HG03558 (cell line): ENCODE data around the gene DHX35.
"Not testable (repeated sequence)": the region's sequence is repeated elsewhere in the genome, so short reads cannot be mapped to it uniquely, and the experiment has no call there.

Source experiments
- ATAC-seq: cut with Tn5 transposase; IDR thresholded peaks from one replicate; pipeline ENCODE4 v1.9.1; 2021; ENCODE audit warnings: moderate number of reproducible peaks; ENCODE audit not compliant: unreplicated experiment; ENCODE audit errors: extremely low read depth

The DHX35 gene

DNA sequence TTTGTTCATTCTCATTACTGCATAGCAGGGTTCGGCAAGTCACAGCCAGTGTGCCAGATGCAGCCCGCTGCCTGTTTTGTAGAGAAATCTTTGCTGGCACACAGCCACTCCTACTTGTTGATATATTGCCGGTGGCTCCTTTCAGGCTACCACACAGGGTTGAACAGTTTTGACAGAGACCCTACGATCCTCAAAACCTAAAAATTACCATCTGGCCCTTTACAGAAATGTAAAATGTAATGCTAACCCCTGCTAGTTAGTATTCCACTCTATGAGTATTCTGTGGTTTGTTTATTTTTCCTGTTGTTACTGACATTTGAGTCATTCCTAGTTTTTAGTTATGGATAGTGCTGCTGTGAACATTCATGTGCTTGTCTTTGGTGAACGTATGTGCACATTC lies 11.5 kb downstream of the DHX35 start:
- no peak for ATAC-seq

DNA sequence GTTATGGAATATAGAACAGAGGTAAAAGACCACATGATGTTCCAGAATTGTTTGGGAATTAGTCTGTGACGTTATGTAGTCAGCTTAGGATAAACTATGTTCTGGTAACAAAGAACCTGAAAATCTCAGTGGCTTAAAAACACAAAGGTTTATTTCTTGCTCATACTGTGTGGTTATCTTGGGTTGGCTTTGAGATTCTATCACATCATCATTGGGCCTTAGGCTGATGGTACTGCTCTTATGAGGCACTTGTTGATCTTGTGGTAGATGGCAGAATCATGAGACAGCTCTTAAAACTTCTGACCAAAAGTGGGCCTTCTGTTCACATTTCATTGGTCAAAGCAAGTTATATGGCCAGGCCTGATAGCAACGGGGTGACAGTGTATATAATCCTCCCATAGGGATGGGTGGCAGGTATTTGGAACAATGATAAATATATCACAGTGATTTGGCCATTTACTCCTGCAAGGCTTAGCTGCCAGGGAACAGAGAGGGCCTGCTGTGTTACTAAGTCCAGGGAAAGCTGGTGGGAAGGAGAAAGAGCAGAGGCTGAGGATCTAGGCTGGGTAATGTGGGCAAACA lies 13.5 kb downstream of the DHX35 start:
- ATAC-seq = no peak

DNA sequence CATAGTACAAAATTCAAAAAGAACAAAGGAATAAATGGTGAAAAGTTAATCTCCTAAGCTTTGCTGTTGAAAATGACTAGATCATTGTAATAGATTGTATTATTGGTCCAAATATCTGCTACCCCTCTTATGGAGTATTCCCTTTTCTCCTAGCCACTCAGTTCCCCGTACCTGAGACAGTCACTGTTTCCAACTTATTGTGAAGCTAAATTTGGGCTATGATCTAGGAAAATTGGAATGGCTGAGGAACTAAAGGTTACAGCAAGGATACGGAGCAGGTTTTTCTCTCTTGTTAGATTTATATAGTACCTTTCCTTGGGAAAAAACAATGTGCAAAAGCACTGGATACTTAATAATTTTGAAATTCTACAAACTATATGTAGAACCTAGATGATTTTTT lies 17.3 kb downstream of the DHX35 start:
- ATAC-seq = no peak

DNA sequence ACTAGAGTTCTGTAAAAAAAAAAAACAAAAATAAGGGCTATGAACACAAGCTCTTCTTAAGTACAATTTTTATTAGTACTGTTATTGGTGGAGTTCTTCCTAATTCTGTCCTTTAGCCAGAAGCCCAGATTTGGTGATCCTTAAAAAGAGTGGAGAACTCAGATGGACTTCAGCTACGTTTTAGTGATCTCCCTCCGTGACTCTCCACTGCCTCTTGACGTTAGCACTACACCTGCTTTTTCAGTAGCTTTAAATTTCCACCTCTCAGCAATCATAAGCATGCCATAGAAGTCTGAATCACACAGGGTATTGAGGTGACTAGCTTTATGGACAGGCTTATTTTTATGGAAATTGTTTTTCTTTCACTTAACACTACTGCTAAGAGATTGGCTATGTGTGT lies 17.7 kb downstream of the DHX35 start:
- no peak for ATAC-seq

DNA sequence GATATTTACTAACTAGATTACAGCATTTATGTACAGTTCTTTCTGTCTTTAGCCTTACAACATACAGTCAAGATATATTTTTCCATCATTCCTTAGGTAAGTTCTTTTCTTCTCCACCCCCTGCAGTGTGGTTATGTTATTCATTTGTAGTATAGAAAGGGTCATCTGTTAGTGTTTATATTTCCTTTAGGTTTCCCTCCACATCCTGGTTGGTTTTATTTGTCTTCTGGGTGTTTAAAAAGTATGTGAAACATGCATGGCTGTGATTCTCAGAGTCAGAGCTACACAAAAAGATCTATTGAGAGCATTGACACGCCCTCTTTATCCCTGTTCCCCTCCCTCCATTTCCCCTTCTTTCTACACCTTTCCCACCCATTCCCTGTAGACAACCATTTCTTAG lies 20.1 kb downstream of the DHX35 start:
- no peak for ATAC-seq

DNA sequence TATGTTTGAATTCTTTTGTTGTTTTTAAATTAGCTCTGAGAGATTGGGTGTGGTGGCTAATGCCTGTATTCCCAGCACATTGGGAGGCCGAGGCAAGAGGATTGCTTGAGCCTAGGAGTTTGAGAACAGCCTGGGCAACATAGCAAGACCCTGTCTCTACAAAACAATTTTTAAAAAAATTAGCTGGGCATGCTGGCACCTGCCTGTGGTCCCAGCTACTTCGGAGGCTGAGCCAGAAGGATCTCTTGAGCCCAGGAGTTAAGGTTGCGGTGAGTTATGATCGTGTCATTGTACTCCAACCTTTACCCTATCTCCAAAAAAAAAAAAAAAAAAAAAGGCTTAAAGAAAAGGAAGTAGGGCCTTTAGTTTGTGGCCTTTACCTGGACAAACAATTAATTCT lies 22.9 kb downstream of the DHX35 start:
- no peak for ATAC-seq

DNA sequence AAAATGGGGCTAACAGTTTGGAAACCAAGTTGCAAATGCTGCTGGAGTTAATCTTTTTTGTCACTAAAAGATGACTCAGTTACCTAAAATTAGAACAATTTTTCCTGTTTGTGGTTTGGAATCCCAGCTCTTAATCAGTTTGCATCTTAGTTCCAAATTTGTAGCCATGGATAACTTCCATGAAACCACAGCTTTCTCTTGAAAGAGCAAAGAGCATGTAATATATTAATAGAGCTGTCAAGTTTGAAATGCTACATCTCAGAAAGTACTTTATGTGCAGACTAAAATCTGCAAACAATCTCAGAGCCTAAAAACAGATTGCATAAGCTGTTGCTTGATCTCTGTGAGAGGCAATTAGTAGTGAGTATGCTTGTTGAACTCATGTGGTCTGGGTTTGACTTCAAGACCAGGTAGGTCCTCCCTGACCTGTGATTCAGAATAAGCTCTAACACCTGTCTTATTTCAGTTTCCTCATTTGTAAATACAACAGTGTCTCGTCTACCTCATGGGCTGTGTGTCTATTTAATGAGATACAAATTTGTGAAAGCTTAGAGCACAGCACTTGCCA lies 23.5 kb downstream of the DHX35 start:
- ATAC-seq = no peak

DNA sequence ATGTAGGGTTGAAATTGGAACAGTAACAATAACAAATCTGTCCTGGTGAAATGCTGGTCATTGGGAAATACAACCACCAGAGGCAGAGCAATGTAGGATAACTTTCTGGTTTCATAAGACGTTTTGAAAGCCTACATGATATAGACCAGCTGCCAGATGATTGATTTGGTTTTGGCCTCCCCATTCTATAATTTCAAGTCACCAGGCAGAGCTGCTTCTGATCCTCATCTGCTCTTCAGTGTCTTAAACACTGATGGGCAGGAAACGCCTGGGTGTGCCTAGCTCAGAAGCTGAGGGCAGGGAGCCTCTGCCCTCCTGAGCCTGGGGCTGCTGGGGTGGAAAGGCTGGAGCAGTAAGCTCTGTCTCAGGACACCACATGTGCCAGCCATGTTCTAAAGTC lies 24.5 kb downstream of the DHX35 start:
- ATAC-seq = no peak

DNA sequence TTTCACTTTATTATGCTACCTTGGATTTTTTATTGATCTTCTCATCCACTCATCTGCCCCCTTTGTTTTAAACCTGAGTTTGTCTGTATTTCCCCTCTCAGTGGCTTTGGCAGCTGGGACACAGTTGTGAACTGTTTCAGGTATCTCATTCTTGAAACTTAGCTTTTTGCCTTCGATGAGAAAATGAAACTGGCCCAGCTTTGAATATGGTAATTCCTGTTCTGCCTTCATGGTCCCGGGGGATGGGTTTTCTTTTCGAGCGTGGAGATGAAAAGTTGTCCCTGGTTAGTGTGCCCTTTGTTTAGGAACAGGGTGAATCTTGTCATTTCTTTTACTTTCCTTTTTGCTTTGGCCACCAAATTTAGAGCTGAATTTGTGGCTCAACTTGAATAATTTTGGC lies 25.6 kb downstream of the DHX35 start:
- peak; percentile 67 for ATAC-seq

DNA sequence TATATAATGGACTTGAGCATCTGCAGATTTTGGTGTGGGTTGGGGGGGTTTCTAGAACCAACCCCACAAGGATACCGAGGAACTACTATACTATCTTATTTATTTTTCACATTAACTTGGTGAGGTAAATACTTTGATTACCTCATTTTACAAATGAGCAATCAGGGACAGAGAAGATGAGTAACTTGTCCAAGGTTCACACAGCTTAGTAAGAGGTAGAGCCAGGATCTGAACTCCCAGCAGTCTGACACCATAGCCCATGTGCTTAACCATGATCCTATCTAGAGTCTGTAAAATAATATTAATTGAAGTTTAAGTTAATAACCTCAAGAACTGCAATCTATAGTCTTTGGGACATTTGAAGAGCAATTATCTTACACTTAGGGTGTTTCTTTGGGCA lies 28.6 kb downstream of the DHX35 start:
- ATAC-seq = no peak

DNA sequence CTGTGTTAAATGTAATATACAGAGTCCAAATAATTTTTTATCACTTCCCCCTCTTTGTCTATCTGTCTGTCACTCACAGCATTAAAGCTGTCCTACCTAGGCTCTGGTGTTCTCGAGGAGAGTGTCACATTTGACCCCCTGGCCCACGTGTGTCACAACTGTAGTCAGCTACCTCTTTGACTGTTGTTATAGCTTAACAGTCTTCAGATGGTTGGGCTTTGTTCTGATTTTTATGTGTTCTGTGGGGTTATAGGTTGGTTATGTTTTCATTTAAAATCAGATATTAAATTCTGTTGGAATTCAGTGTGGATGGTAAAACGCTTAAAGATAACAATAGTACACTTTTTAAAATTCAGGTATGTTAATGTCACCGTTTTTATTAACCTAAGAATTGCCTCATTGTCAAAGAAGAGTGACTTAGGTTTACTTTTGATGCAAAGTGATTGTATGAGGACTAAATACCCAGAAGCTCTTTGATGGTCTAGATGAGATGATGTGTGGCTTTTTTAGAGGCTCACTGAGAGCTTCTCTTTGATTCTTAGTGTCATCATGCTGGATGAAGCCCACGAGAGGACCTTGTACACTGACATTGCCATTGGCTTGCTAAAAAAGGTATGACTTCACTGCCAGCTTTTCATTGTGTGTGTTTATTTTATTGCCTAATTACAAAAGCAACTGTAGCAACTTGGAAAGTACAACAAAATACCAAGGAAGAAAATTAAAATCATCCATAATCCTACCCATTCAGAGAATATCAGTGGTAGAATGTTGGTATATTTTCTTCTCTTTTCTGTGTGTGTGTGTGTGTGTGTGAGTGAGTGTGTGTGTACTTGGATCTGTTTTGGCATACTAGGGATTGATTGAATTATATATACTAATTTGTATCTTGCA lies 29.9 kb downstream of the DHX35 start:
- ATAC-seq = no peak

DNA sequence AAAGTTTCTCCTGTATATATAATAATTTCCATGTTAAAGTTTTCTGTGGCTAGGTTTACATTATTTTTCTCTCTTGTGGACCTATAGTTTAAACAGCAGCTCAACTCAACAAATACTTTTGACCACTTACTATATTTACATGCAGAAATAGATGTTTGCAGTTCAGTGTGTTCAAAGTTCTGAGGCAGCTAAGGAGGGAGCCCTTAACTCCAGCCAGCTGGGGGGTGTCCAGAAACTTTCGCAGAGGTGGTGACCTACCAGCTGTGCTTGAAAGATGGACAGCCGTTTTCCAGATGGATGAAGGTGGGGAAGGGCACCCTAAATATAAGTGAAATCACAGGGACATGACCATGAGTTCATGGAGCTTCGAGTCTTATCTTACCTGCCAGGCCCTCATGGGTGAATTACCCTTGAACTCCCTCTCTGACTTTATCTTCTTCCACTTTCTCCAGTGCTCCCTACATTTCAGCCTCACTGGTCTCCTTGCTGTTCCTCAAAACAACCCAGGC lies 33.4 kb downstream of the DHX35 start:
- no peak for ATAC-seq

DNA sequence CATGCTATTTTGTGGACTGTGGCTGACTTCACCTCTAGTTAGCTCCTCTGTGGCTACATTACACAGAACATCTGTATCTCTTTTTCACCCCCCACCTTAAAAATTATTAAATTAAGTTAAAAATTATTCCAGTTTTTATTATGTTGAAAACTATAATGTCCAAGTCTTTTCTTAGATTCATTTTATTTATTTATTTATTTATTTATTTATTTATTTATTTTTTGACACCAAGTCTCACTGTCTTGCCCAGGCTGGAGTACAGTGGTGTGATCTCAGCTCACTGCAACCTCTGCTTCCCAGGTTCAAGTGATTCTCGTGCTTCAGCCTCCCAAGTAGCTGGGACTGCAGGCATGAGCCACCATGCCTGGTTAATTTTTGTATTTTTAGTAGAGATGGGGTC lies 34.7 kb downstream of the DHX35 start:
- not testable (repeated sequence) for ATAC-seq

DNA sequence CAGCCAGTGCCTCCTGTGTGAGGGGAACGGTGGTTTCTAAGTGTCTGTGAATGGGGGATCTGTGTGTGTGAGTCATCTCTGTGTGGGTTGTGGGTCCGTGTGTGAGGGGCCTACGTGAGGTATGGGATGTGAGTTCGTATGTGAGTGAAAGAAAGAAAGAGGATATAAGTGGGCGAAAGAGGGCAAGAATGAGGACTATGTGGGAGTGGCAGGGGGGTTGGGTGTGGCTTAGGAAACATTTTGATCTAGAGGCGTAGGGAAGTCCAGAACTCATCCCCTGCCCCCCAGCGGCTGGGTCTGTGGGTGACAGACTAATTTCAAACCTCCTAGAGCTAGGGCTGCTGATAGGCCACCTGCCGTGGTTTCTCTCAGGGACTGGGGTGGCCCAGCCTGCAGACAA lies 35.5 kb downstream of the DHX35 start:
- no peak for ATAC-seq

DNA sequence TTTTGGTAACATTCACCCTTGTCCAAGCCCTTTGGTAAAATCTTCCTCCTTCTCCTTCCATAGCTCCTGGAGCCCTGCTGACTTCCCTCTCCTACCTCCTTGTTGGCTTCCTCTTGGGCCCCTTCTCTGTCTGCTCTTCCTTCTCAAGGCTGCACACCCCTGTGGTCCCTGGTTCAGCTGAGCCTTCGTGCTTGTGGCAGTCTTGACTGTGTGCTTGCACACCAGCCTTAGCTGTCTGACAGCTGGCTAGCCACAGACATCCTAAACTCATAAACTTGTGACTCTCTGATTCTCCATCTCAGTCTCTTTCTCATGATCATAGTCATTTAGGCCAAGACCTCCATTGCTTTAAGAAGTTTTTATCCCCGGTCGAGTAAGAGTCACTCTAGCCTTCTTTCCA lies 37.1 kb downstream of the DHX35 start:
- ATAC-seq = no peak

DNA sequence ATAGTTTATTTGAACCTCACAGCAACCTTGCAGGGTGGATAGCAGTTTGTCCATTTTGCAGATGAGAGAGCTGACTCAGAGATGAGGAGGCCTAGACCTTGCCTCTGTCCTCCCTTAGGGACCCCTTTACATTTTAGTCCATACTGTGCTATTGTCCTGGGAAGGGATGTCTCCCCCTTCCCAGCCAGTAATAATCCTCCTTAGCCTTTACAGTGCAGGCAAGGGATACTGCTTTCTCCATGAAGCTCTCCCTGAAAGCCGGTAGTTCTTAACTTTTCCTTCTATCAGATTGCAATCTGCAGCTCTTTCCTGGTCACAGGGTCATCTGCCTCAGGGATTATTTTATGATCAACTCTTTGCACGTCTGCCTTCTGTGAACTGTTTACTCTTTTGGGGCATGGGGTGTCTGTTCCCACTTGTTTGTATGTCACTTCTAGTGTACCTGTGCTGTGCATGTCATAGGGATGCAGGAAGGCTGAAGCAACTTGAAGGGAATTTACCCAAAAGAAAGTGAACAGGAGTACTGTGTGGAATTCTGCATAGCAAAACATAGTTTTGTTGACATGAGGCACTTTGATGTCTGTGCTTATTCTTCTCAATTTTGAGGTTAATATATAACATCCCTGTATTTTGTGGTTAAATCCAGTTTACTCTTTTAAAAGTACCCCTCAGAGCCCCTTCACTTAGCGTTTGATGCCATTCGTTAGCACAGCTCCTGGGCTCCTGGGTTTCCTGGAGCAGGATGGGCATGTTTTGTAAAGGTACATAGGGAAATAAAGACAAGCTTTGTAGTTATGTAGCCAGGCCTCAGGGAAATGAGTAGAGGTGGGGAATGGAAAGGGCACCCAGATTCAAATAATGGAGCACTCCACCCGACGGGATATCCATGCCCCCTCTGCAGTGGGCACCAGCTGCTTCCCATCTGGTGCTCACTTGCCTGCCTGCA lies 38.1 kb downstream of the DHX35 start:
- ATAC-seq = no peak

DNA sequence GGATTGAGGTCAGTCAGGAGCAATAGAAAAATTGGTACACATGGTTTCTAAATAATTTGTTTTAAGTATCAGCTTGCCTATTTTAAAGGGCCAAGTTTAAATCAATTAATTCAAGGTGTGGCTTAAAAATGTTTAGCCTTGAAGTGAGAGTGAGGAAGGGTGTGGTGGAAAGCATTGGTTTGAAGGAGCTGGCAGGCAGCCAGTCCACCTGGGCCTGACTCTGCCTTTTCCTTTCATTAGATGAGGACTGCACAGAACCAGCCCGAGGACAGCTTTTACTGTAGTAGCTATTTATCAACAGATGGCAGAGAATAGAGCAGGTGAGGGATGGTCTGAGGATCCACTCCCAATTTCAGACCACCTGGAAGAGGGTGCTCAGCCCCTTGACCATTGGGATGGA lies 42.4 kb downstream of the DHX35 start:
- ATAC-seq = no peak

DNA sequence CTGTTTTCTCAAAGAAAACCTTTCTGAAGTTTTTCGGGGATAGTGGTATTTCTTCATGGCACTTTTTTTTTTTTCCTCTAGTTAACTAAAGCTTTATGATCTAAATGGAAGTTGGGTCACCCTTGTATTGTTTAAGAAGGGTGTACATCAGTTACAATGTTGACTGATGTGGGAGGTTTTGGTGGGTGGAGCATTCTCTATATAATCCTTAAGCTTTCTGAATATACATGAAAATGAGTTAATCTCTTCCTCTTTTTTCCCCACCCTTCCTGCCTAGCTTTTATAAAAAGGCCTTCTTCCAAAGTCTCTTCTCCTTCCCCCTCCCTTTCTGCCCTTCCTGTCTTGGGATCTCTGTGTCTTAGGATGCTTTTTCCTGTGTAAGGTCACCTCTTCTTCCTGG lies 47.2 kb downstream of the DHX35 start:
- no peak for ATAC-seq

DNA sequence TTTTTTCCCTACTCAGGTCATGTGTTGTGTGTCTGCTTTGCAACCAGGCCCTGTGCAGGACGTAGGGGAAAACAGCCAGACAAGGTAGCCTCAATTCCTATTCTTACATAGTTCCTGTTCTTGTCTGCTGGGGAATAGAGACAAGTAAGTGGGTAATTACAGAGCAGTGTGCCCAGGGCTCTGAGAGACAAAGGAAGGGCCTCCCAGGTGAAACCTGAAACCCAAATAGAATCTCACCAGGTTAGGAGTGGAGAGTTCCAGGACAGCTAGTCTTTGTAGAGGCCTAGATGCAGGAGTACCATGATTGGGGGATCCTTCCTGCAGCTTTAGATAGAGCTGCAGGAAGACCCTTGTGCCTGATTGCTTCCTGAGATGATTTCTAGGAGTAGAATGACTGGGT lies 48.4 kb downstream of the DHX35 start:
- ATAC-seq = no peak

DNA sequence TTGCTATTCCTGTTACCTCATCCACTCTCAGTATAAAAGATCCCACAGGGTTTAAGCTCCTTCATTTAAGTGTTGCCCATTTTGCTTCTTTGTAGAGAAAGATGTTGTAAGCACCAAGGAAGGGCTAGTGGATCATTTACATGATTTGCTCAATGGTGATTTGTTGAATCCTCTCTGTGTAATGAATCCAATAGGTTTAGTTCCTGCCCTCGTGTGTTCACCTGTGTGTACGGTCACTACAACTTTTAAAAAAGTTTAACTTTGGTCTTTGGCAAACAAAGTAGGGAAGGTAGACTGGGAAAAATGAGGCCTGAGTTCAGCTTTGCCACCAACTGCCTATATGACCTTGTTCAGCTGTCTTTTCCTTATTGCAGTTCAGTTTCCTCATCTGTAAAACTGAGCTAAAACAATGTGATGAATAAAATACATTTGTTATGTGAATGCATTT lies 51.5 kb downstream of the DHX35 start:
- ATAC-seq = no peak
